HEK293 (cell line): Measurements from ENCODE around the gene GUCA2B.

Experiments
- CTCF ChIA-PET: fragments of 350-600 bp; formaldehyde crosslinking; extraction: SDS; loops from one replicate; lab custom pipeline; 2021; ENCODE audit warnings: antibody characterized with exemption; lab: Yijun Ruan, JAX
- POLR2A ChIA-PET: fragments of 300-600 bp; formaldehyde crosslinking; extraction: SDS; loops from one replicate; lab custom pipeline; 2020; ENCODE audit warnings: antibody characterized with exemption, inconsistent platforms; lab: Yijun Ruan, JAX
- H3K27ac ChIP-seq: fragments of 200-500 bp; sonication (Bioruptor generic); 2 replicates; pipeline ENCODE4 v1.5.1; 2014; ENCODE audit warnings: low read depth, low read length, control low read depth, inconsistent platforms; ENCODE audit errors: extremely low read depth
- H3K36me3 ChIP-seq, 2 experiments: fragments of 200-500 bp in 1 of 2; sonication (Bioruptor generic) in 1 of 2; 1 replicate in 1 of 2; 2 replicates in 1 of 2; pipeline ENCODE4 v1.5.1; 2014 to 2017; ENCODE audit warnings: inconsistent platforms in 2 of 2, low read length in 2 of 2; ENCODE audit not compliant: control insufficient read depth in 2 of 2, insufficient read depth in 1 of 2
- H3K4me1 ChIP-seq: fragments of 200-500 bp; sonication (Bioruptor generic); 2 replicates; pipeline ENCODE4 v1.5.1; 2014; ENCODE audit warnings: mild to moderate bottlenecking, low read length, inconsistent platforms; ENCODE audit not compliant: control insufficient read depth, insufficient read depth
- H3K4me3 ChIP-seq: 2 replicates; pipeline ENCODE4 v1.5.1; 2011; ENCODE audit warnings: low read depth, mild to moderate bottlenecking, control low read depth, low read length, moderate library complexity
- H3K9me3 ChIP-seq: fragments of 200-500 bp; sonication (Bioruptor generic); 2 replicates; pipeline ENCODE4 v1.5.1; 2014; ENCODE audit warnings: low read depth, low read length, inconsistent platforms; ENCODE audit not compliant: control insufficient read depth, insufficient read depth
- SCRT1 ChIP-seq: fragments of 450-650 bp; formaldehyde crosslinking; IDR thresholded peaks from 2 replicates; pipeline ENCODE4 v1.5.1; 2016; ENCODE audit warnings: missing biosample characterization, missing genetic modification characterization, borderline replicate concordance
- SETDB1 ChIP-seq: IDR thresholded peaks from one replicate; pipeline ENCODE4 v1.6.1; 2017; ENCODE audit warnings: mild to moderate bottlenecking, low read length, moderate library complexity, mixed read lengths; ENCODE audit not compliant: insufficient read length
- SP3 ChIP-seq: fragments of 450-650 bp; formaldehyde crosslinking; IDR thresholded peaks from 2 replicates; pipeline ENCODE4 v1.5.1; 2016; ENCODE audit warnings: missing biosample characterization, missing genetic modification characterization
- ZFP37 ChIP-seq: fragments of 450-650 bp; formaldehyde crosslinking; IDR thresholded peaks from 2 replicates; pipeline ENCODE4 v1.5.1; 2016; ENCODE audit warnings: missing biosample characterization, missing genetic modification characterization
- ZFP41 ChIP-seq: fragments of 450-650 bp; formaldehyde crosslinking; IDR thresholded peaks from 2 replicates; pipeline ENCODE4 v1.5.1; 2016; ENCODE audit warnings: missing biosample characterization, missing genetic modification characterization, borderline replicate concordance
- ZNF132 ChIP-seq: fragments of 450-650 bp; formaldehyde crosslinking; IDR thresholded peaks from 2 replicates; pipeline ENCODE4 v1.5.1; 2017; ENCODE audit warnings: missing biosample characterization, missing genetic modification characterization, borderline replicate concordance
- ZNF146 ChIP-seq: fragments of 450-650 bp; formaldehyde crosslinking; IDR thresholded peaks from 2 replicates; pipeline ENCODE4 v1.5.1; 2016; ENCODE audit warnings: missing biosample characterization, missing genetic modification characterization
- ZNF18 ChIP-seq: fragments of 450-650 bp; formaldehyde crosslinking; IDR thresholded peaks from 2 replicates; pipeline ENCODE4 v1.5.1; 2016; ENCODE audit warnings: missing biosample characterization, missing genetic modification characterization
- ZNF23 ChIP-seq: fragments of 450-650 bp; formaldehyde crosslinking; IDR thresholded peaks from 2 replicates; pipeline ENCODE4 v1.5.1; 2016; ENCODE audit warnings: missing biosample characterization, missing genetic modification characterization, borderline replicate concordance
- ZNF274 ChIP-seq, 2 experiments: fragments of 200-500 bp in 1 of 2; fragments of 450-650 bp in 1 of 2; sonication (Bioruptor generic) in 1 of 2; formaldehyde crosslinking in 1 of 2; IDR thresholded peaks; 2 replicates each; pipeline versions ENCODE4 v1.5.1 to v1.6.1; 2014 to 2016; ENCODE audit warnings: borderline replicate concordance in 1 of 2, inconsistent platforms in 1 of 2, low read length in 1 of 2, missing biosample characterization in 1 of 2, missing genetic modification characterization in 1 of 2
- ZNF341 ChIP-seq: fragments of 450-650 bp; formaldehyde crosslinking; IDR thresholded peaks from 2 replicates; pipeline ENCODE4; 2016; ENCODE audit warnings: low read depth, missing biosample characterization, missing genetic modification characterization
- ZNF350 ChIP-seq: fragments of 450-650 bp; formaldehyde crosslinking; IDR thresholded peaks from 2 replicates; pipeline ENCODE4 v1.5.0; 2017; ENCODE audit warnings: missing biosample characterization, mild to moderate bottlenecking, missing genetic modification characterization
- ZNF354C ChIP-seq: fragments of 450-650 bp; formaldehyde crosslinking; IDR thresholded peaks from 2 replicates; pipeline ENCODE4 v1.5.1; 2016; ENCODE audit warnings: missing biosample characterization, missing genetic modification characterization, low read depth, borderline replicate concordance
- ZNF37A ChIP-seq: fragments of 450-650 bp; IDR thresholded peaks from 2 replicates; pipeline ENCODE4 v1.5.1; 2018; ENCODE audit warnings: missing biosample characterization, missing genetic modification characterization
- ZNF404 ChIP-seq: fragments of 450-650 bp; formaldehyde crosslinking; IDR thresholded peaks from 2 replicates; pipeline ENCODE4 v1.5.1; 2017; ENCODE audit warnings: missing biosample characterization, missing genetic modification characterization
- ZNF426 ChIP-seq: fragments of 450-650 bp; formaldehyde crosslinking; IDR thresholded peaks from 2 replicates; pipeline ENCODE4 v1.5.1; 2017; ENCODE audit warnings: missing biosample characterization, missing genetic modification characterization, mild to moderate bottlenecking, inconsistent platforms, moderate library complexity
- ZNF518A ChIP-seq: fragments of 450-650 bp; formaldehyde crosslinking; conservative IDR thresholded peaks from 2 replicates; pipeline ENCODE4 v1.5.1; 2016; ENCODE audit warnings: low read depth, missing biosample characterization, missing genetic modification characterization
- ZNF585B ChIP-seq: fragments of 450-650 bp; formaldehyde crosslinking; IDR thresholded peaks from 2 replicates; pipeline ENCODE4 v1.5.1; 2016; ENCODE audit warnings: missing biosample characterization, missing genetic modification characterization
- ZNF624 ChIP-seq: fragments of 450-650 bp; formaldehyde crosslinking; IDR thresholded peaks from 2 replicates; pipeline ENCODE4 v1.5.1; 2017; ENCODE audit warnings: missing biosample characterization, missing genetic modification characterization
- ZNF639 ChIP-seq: fragments of 450-650 bp; formaldehyde crosslinking; IDR thresholded peaks from 2 replicates; pipeline ENCODE4 v1.5.1; 2016; ENCODE audit warnings: missing biosample characterization, missing genetic modification characterization
- ZNF664 ChIP-seq: fragments of 450-650 bp; formaldehyde crosslinking; IDR thresholded peaks from 2 replicates; pipeline ENCODE4 v1.5.1; 2016; ENCODE audit warnings: missing biosample characterization, missing genetic modification characterization
- ZNF677 ChIP-seq: fragments of 450-650 bp; IDR thresholded peaks from 2 replicates; pipeline ENCODE4 v1.5.0; 2018; ENCODE audit warnings: missing biosample characterization, mild to moderate bottlenecking, missing genetic modification characterization, moderate library complexity
- ZNF837 ChIP-seq: fragments of 450-650 bp; formaldehyde crosslinking; IDR thresholded peaks from 2 replicates; pipeline ENCODE4 v1.5.1; 2016; ENCODE audit warnings: missing biosample characterization, missing genetic modification characterization

GUCA2B gene

GRCh38 chr1:42183210-42183956 lies 30.2 kb downstream of the GUCA2B start:
- TF ChIP-seq ZNF354C (tag by site-specific recombination) (no peak), ZNF837 (tag by site-specific recombination) (no peak), ZNF518A (tag by site-specific recombination) (no peak), ZNF350 (tag by site-specific recombination) (no peak), ZNF426 (tag by site-specific recombination) (no peak), ZNF146 (tag by site-specific recombination) (no peak), ZFP37 (tag by site-specific recombination) (no peak), ZNF274 (IDR thresholded peaks at IDR 0.05; ENCODE audit: low read length) (no peak), ZNF274 (tag by site-specific recombination; IDR thresholded peaks at IDR 0.05; ENCODE audit: borderline replicate concordance) (no peak), ZNF132 (tag by site-specific recombination) (no peak), ZNF639 (no peak), ZNF37A (tag by site-specific recombination) (no peak), SETDB1 (no peak), ZNF23 (no peak), ZNF624 (tag by site-specific recombination) (no peak), ZNF677 (tag by site-specific recombination) (no peak), ZFP41 (tag by site-specific recombination) (no peak)
- TF ChIP-seq, all 188 proteins: peak for 0
- peaks cover 4 to 47% of the 10 kb centered on the region in 2 experiments; a peak in 2 of 3 replicates for H3K36me3 ChIP-seq
- CTCF ChIA-PET: interaction anchor here (1.0 kb wide), 1 partner anchor 10 kb away, joined by 8 read pairs; no protein-coding TSS in a partner anchor

GRCh38 chr1:42183957-42184268 lies 30.7 kb downstream of the GUCA2B start:
- no peak overlapping the region for H3K4me3 ChIP-seq
- H3K9me3 ChIP-seq: no peaks in the 10 kb centered on the region
- ChIA-PET CTCF (no interaction called here), POLR2A (no interaction called here)
- peaks cover 4 to 53% of the 10 kb centered on the region in 2 experiments; a peak in 2 of 3 replicates for H3K36me3 ChIP-seq
- H3K27ac ChIP-seq: no peak overlapping the region
- peaks cover 6% of the 10 kb centered on the region for H3K4me1 ChIP-seq
- no peak for TF ChIP-seq ZNF426 (tag by site-specific recombination)
- no peak for TF ChIP-seq SCRT1 (tag by site-specific recombination)
- no peak for TF ChIP-seq ZNF404 (tag by site-specific recombination)
- TF ChIP-seq ZNF341 (tag by site-specific recombination): no peak
- TF ChIP-seq ZNF18 (tag by site-specific recombination): no peak
- no peak for TF ChIP-seq ZNF585B
- no peak for TF ChIP-seq ZNF664 (tag by site-specific recombination)
- TF ChIP-seq SP3 (tag by site-specific recombination): no peak

More at GRCh38 chr1:42183210-42183956, 30.2 kb downstream of the GUCA2B start:
- Histone ChIP-seq H3K9me3 (no peaks in the 10 kb centered on the region), H3K4me1 (peaks cover 6% of the 10 kb centered on the region), H3K27ac (no peak overlapping the region), H3K4me3 (no peak overlapping the region)
- POLR2A ChIA-PET: no interaction called here
